Neural cell (in vitro differentiated cells): Measurements from ENCODE around the gene RNF19B. TPM values are rescaled to one million over a fixed set of nuclear protein-coding genes. Genes with fewer than 3 reads are reported as not detected.

Source experiments
- H2AFZ ChIP-seq: fragments of 200-600, 300-800 bp; sonication (generic), shearing (Covaris generic); 2 replicates; pipeline ENCODE4 v1.6.0; 2014; ENCODE audit warnings: low read depth, mild to moderate bottlenecking, antibody characterized with exemption, low read length, moderate library complexity
- H3F3A ChIP-seq: fragments of 200-600 bp; shearing (Covaris generic); 2 replicates; pipeline ENCODE4 v1.6.1; 2016; ENCODE audit warnings: mild to moderate bottlenecking, moderate library complexity, mixed read lengths, antibody characterized with exemption, low read length; ENCODE audit not compliant: insufficient read depth, poor library complexity, severe bottlenecking
- H3K27ac ChIP-seq: fragments of 200-600, 300-800 bp; sonication (generic), shearing (Covaris generic); 2 replicates; pipeline ENCODE4 v1.5.1; 2014; ENCODE audit warnings: mild to moderate bottlenecking, low read length, moderate library complexity
- H3K27me3 ChIP-seq: fragments of 300-800, 200-600 bp; sonication (generic), shearing (Covaris generic); 2 replicates; pipeline ENCODE4 v1.6.0; 2014; ENCODE audit warnings: mild to moderate bottlenecking, low read depth, low read length, moderate library complexity; ENCODE audit not compliant: insufficient read depth
- H3K36me3 ChIP-seq: fragments of 300-800, 200-600 bp; sonication (generic), shearing (Covaris generic); 2 replicates; pipeline ENCODE4 v1.5.1; 2014; ENCODE audit warnings: mild to moderate bottlenecking, antibody characterized with exemption, low read length, moderate library complexity; ENCODE audit not compliant: insufficient read depth
- H3K4me2 ChIP-seq: fragments of 300-800, 200-600 bp; sonication (generic), shearing (Covaris generic); 2 replicates; pipeline ENCODE4 v1.6.0; 2014; ENCODE audit warnings: mild to moderate bottlenecking, low read length
- H3K4me3 ChIP-seq: fragments of 300-800, 200-600 bp; sonication (generic), shearing (Covaris generic); 2 replicates; pipeline ENCODE4 v1.5.1; 2014; ENCODE audit warnings: mild to moderate bottlenecking, low read length, moderate library complexity
- H3K79me2 ChIP-seq: fragments of 200-600 bp; shearing (Covaris generic); replicated peaks from 2 replicates; pipeline ENCODE4 v1.6.0; 2014; ENCODE audit warnings: mild to moderate bottlenecking, low read length, moderate library complexity; ENCODE audit not compliant: insufficient read depth
- H3K9ac ChIP-seq: fragments of 300-800, 200-600 bp; sonication (generic), shearing (Covaris generic); 2 replicates; pipeline ENCODE4 v1.6.1; 2016; ENCODE audit warnings: mild to moderate bottlenecking, low read length, mixed read lengths
- H3K9me2 ChIP-seq: fragments of 200-600 bp; shearing (Covaris generic); 2 replicates; pipeline ENCODE4 v1.6.1; 2016; ENCODE audit warnings: mild to moderate bottlenecking, low read length, mixed read lengths; ENCODE audit not compliant: insufficient read depth
- H3K9me3 ChIP-seq: fragments of 200-600, 300-800 bp; sonication (generic), shearing (Covaris generic); 2 replicates; pipeline ENCODE4 v1.6.1; 2016; ENCODE audit warnings: mild to moderate bottlenecking, mixed run types, low read length, moderate library complexity, mixed read lengths
- H4K20me1 ChIP-seq: fragments of 200-600 bp; shearing (Covaris generic); 2 replicates; pipeline ENCODE4 v1.6.1; 2016; ENCODE audit warnings: mild to moderate bottlenecking, mixed run types; ENCODE audit not compliant: insufficient read depth
- CTCF ChIP-seq: fragments of 450-650 bp; IDR thresholded peaks from 2 replicates; pipeline ENCODE4 v1.5.1; 2014; ENCODE audit warnings: antibody characterized with exemption, mild to moderate bottlenecking, moderate library complexity; ENCODE audit not compliant: poor library complexity, severe bottlenecking
- EP300 ChIP-seq: fragments of 450-650 bp; conservative IDR thresholded peaks from 2 replicates; pipeline ENCODE4 v1.6.1; 2014; ENCODE audit warnings: antibody characterized with exemption, mild to moderate bottlenecking, moderate library complexity; ENCODE audit not compliant: poor library complexity, severe bottlenecking
- EZH2 ChIP-seq: fragments of 200-600, 300-800 bp; shearing (Covaris generic), sonication (generic); IDR thresholded peaks from 2 replicates; pipeline ENCODE4 v1.6.1; 2014; ENCODE audit warnings: antibody characterized with exemption, low read length, borderline replicate concordance, mild to moderate bottlenecking; ENCODE audit not compliant: insufficient read depth, poor library complexity, severe bottlenecking
- MXI1 ChIP-seq: fragments of 450-650 bp; conservative IDR thresholded peaks from 2 replicates; pipeline ENCODE4 v1.6.1; 2014; ENCODE audit warnings: antibody characterized with exemption, mild to moderate bottlenecking; ENCODE audit not compliant: poor library complexity, severe bottlenecking
- POLR2AphosphoS5 ChIP-seq: IDR thresholded peaks from 2 replicates; pipeline ENCODE4 v1.6.1; 2012
- RAD21 ChIP-seq: fragments of 450-650 bp; conservative IDR thresholded peaks from 2 replicates; pipeline ENCODE4 v1.6.1; 2014; ENCODE audit warnings: antibody characterized with exemption, mild to moderate bottlenecking, moderate library complexity
- REST ChIP-seq: IDR thresholded peaks from 2 replicates; pipeline ENCODE4 v1.6.1; 2012; ENCODE audit warnings: borderline replicate concordance
- SMC3 ChIP-seq: fragments of 450-650 bp; conservative IDR thresholded peaks from 2 replicates; pipeline ENCODE4 v1.6.1; 2014; ENCODE audit warnings: antibody characterized with exemption, mild to moderate bottlenecking, moderate library complexity; ENCODE audit not compliant: poor library complexity
- TAF1 ChIP-seq: IDR thresholded peaks from 2 replicates; pipeline ENCODE4 v1.6.1; 2012; ENCODE audit warnings: low read depth
- polyA plus RNA-seq: library from polyadenylated mRNA; depleted of rRNA; stranded (reverse); fragments of >200 nt; gene quantifications from 2 replicates; pipeline ENCODE4 v1.2.3, GENCODE V29; 2014

Gene RNF19B
- polyA plus RNA-seq, 1 donor from 2014 or later = 22.1 TPM

- no peak for TF ChIP-seq REST
These were observed 5.8 kb downstream of the RNF19B start (continued) for GRCh38 chr1:32958827-32959226.

- peaks cover 59% of the 10 kb centered on the region for H3K79me2 ChIP-seq
- no peak overlapping the region for H3K4me2 ChIP-seq
- no peaks in the 10 kb centered on the region for H3K9me2 ChIP-seq
- no peaks in the 10 kb centered on the region for H3K36me3 ChIP-seq
- no peak overlapping the region for H3K4me3 ChIP-seq
- H3K27me3 ChIP-seq = no peaks in the 10 kb centered on the region
- H2AFZ ChIP-seq = no peak overlapping the region
- H4K20me1 ChIP-seq = peaks cover 4% of the 10 kb centered on the region
- H3K27ac ChIP-seq = no peak overlapping the region
- no peaks in the 10 kb centered on the region for H3F3A ChIP-seq
- TF ChIP-seq REST (no peak), TAF1 (no peak), CTCF (no peak)
- no peaks in the 10 kb centered on the region for H3K9me3 ChIP-seq
- H3K9ac ChIP-seq = no peak overlapping the region
These were observed 7.6 kb downstream of the RNF19B start for GRCh38 chr1:32957017-32957416.

GRCh38 chr1:32954168-32954567, 10.4 kb downstream of the RNF19B start:
- Histone ChIP-seq H3K79me2 (peaks cover 34% of the 10 kb centered on the region), H3K4me3 (no peak overlapping the region), H4K20me1 (no peaks in the 10 kb centered on the region), H3K36me3 (no peaks in the 10 kb centered on the region), H3K27ac (no peak overlapping the region), H3K27me3 (no peaks in the 10 kb centered on the region), H3K9me3 (no peaks in the 10 kb centered on the region), H3F3A (no peaks in the 10 kb centered on the region), H3K9ac (no peak overlapping the region), H3K4me2 (no peak overlapping the region), H2AFZ (no peak overlapping the region), H3K9me2 (no peaks in the 10 kb centered on the region)
- TF ChIP-seq POLR2AphosphoS5 (no peak), EP300 (no peak), RAD21 (no peak), TAF1 (no peak), REST (no peak), CTCF (no peak), SMC3 (no peak), EZH2 (no peak), MXI1 (no peak)
